Measurements from ENCODE around the gene STK4. TPM values are rescaled to one million over a fixed set of nuclear protein-coding genes. Genes with fewer than 3 reads are reported as not detected.

STK4 gene
- total RNA-seq, 1 experiment from 2014 or later = 43.0 TPM

- no peak overlapping the region for H2AK5ac ChIP-seq (ENCODE audit: insufficient read length, low read length)
- no peaks in the 10 kb centered on the region for H3K79me1 ChIP-seq (ENCODE audit: insufficient read depth, low read depth, low read length, poor library complexity, severe bottlenecking)
- H2BK12ac ChIP-seq (ENCODE audit: insufficient read length, low read depth, low read length) = no peak overlapping the region
- H2BK5ac ChIP-seq (ENCODE audit: insufficient read length, low read length) = no peak overlapping the region
- no peak overlapping the region for H3K4ac ChIP-seq (ENCODE audit: low read depth, low read length)
- no peaks in the 10 kb centered on the region for H3K23me2 ChIP-seq (ENCODE audit: insufficient read length, low read depth, low read length, poor library complexity, severe bottlenecking)
- H3K56ac ChIP-seq (ENCODE audit: insufficient read length, low read depth, low read length) = no peak overlapping the region
- no peak overlapping the region for H3K14ac ChIP-seq (ENCODE audit: insufficient read depth, low read length)
- no peaks in the 10 kb centered on the region for H3K9me3 Mint-ChIP-seq
- H4K91ac ChIP-seq (ENCODE audit: insufficient read length, low read depth, low read length) = no peak overlapping the region
- no peak overlapping the region for H2BK15ac ChIP-seq (ENCODE audit: low read depth, low read length)
- no peak overlapping the region for H3K18ac ChIP-seq (ENCODE audit: insufficient read length, low read depth, low read length)
- no peak overlapping the region for H3K4me3 Mint-ChIP-seq
- H3K4me2 ChIP-seq (ENCODE audit: insufficient read depth, insufficient read length, low read length) = no peak overlapping the region
- no peak overlapping the region for H2BK20ac ChIP-seq (ENCODE audit: low read depth, low read length, poor library complexity, severe bottlenecking)
- H4K20me1 ChIP-seq (ENCODE audit: control insufficient read depth, insufficient read depth, insufficient read length) = no peaks in the 10 kb centered on the region
- H3K27ac Mint-ChIP-seq = no peak overlapping the region
- no peak overlapping the region for H3T11ph ChIP-seq (ENCODE audit: low read length)
- TF ChIP-seq CTCF (conservative IDR thresholded peaks at IDR 0.05) = no peak
- no peaks in the 10 kb centered on the region for H3K4me1 ChIP-seq (ENCODE audit: insufficient read depth, low read length)
- no peaks in the 10 kb centered on the region for H3K4me1 Mint-ChIP-seq
- H3K27me3 ChIP-seq (ENCODE audit: insufficient read depth, low read length) = no peaks in the 10 kb centered on the region
- H3K9ac ChIP-seq (ENCODE audit: extremely low read depth, insufficient read length, low read length) = no peak overlapping the region
- H3K79me2 ChIP-seq (ENCODE audit: insufficient read depth, low read length) = no peaks in the 10 kb centered on the region
- no CpG with 5 or more reads among the region's 5 CpGs for WGBS (ENCODE audit: extremely low coverage, insufficient read length, low lambda C conversion rate)
- H3K23ac ChIP-seq (ENCODE audit: insufficient read length, low read depth, low read length) = no peak overlapping the region
- no peak for DNase-seq
- H3K27me3 Mint-ChIP-seq (ENCODE audit: low read depth) = no peaks in the 10 kb centered on the region
- H4K5ac ChIP-seq (ENCODE audit: insufficient read length, low read depth, low read length) = no peak overlapping the region
- H3K9me3 ChIP-seq (ENCODE audit: control insufficient read depth, low read depth, low read length) = no peaks in the 10 kb centered on the region
- H3K36me3 Mint-ChIP-seq (ENCODE audit: insufficient read depth in 1 of 3, low read depth in 3 of 3) = peaks cover 18 to 90% (median 57%) of the 10 kb centered on the region in 3 experiments; a peak in 6 of 7 replicates
- no peak overlapping the region for H3K27ac ChIP-seq (ENCODE audit: insufficient read length, low read depth, low read length)
- no peak overlapping the region for H2AFZ ChIP-seq (ENCODE audit: low read length)
- H4K8ac ChIP-seq (replicated peaks; ENCODE audit: insufficient read length, low read depth, low read length) = no peak overlapping the region
- no peak overlapping the region for H2BK120ac ChIP-seq (ENCODE audit: low read depth, low read length, poor library complexity, severe bottlenecking)
Observed at GRCh38 chr20:44948107-44948506, 18.2 kb upstream of the STK4 start.

All from H9 (cell line).